AG08395 (cell line): ENCODE measurements around the gene CTBP1.

Source experiments
- DNase-seq: peaks from one replicate; pipeline ENCODE4 v3.0.0; 2012; ENCODE audit warnings: mixed read lengths, low spot score

Gene CTBP1

DNA sequence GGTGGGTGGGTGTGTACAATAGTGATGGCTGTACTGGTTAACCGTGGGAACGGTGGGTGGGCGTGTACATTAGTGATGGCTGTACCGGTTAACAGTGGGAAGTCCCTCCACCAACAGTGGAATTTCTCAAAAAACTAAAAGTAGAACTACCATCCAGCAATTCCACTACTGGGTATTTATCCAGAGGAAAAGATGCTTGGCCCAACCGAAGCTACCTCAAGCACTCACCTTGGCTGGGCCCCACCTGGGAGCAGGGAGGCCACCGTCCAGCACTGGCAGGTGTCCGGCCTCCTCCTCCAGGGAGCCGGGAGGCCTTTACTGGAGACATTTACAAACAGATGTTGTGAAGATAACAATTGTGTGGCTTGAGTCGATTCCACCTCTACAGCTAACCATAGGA is 34.8 kb upstream of the CTBP1 start:
- no peak for DNase-seq

DNA sequence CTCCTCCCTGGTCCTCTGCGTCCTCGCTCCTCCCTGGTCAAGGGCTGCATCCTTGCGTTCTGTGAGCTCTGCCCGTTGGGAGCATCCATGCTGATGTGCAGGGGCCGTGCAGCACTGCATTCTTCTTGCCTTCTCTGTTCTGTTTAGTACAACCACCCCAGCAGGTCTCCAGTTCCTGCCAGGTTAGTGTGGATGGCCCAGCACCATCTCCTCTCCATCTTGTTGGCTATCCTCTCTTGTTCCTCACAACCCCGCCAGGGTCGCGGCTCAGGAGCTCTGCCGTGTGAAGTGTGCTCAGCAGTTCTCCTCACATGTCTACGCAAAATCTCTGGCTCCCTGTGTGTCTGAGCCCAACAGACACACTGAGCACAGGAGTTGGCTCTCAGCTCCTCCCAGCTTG is 30.3 kb upstream of the CTBP1 start:
- DNase-seq = no peak

DNA sequence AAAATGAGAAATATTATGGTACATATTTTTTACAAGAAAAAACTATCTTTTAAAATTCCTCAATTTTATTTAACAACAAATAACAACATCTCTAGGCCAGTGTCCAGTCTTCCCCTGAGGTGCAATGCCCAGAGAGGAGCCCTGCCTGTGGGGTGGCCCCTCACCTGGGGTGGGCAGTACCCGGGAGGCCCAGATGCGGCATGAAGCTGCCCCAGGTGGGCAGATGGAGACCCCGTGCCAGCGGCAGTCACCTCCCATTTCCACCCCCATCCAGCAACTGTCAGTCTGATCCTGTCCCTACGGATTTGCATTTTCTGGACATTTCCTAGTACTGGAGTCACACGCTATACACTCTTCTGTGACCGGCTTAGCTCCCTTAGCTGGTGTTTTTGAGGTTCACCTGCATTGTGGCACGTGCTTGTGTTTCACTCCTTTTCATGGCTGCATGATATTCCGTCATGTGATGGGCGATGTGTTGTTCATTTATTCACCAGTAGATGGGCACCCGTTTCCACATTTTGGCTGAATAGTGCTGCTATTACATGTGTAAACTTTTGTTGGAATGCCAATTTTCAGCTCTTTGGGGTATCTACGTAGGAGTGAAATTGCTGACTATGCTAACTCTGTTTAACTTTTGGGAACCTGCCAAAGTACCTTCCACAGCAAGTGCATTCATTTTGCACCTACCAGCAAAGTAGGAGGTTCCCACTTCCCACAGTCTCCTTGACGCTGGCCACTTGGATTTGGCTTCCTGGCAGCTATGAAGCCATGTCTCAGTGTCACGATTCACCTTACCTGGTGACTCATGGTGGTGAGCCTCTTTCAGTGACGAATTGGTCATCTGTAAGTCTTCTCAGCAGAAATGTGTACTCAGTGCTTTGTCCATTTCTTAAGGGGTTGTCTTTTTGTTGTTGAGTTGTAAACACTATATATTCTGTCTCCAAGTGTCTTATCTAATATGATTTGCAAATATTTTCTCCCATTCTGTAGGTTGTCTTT is 29.0 kb upstream of the CTBP1 start:
- DNase-seq = peak; percentile 33

GRCh38 chr4:1276984-1277383 is 28.1 kb upstream of the CTBP1 start:
- no peak for DNase-seq

DNA sequence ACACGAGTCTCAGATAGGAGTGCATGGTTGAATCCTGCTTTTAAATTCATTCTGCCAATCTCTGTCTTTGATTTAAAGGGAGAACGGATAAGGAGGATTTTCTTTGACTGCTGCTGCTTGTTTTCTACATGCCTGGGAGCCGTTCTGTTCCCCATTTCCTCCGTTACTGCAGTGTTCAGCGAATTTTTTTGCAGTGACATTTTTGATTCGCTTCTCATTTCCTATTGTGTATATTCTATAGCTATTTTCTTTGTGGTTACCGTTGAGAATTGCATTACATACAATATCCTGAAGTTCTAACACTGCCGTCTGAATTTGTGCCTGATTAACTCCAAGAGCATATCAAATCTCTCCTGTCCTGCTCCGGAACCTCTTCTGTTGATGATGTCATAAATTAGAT is 25.9 kb upstream of the CTBP1 start:
- DNase-seq = no peak

GRCh38 chr4:1271686-1272085 is 22.8 kb upstream of the CTBP1 start:
- no peak for DNase-seq

- DNase-seq = no peak
These were observed 20.3 kb upstream of the CTBP1 start for GRCh38 chr4:1269209-1269608.

GRCh38 chr4:1266881-1267763 is 18.2 kb upstream of the CTBP1 start:
- no peak for DNase-seq

GRCh38 chr4:1265351-1265750 is 16.4 kb upstream of the CTBP1 start:
- no peak for DNase-seq

GRCh38 chr4:1264942-1265341 is 16.0 kb upstream of the CTBP1 start:
- no peak for DNase-seq

GRCh38 chr4:1261107-1261928 is 12.4 kb upstream of the CTBP1 start:
- DNase-seq = no peak

GRCh38 chr4:1260418-1261106 is 11.6 kb upstream of the CTBP1 start:
- DNase-seq = no peak

- no peak for DNase-seq
These were observed 11.0 kb upstream of the CTBP1 start for GRCh38 chr4:1259966-1260365.

GRCh38 chr4:1258457-1258856 is 9.5 kb upstream of the CTBP1 start:
- no peak for DNase-seq

DNA sequence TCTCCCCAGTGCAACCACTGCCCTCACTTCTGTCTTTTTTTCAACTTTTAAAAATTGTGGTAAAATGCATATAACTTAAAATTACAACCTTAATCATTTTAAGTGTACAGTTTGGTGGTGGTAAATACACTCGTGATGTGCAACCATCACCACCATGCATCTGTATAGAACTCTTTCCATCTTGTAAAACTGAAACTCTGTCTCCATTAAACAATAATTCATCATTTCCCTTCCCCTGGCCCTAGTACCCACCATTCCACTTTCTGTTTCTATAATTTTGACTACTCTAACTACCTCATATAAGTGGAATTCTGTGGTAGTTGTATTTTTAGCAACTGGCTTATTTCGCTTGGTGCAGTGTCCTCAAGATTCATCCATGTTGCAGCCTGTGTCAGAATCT is 6.8 kb upstream of the CTBP1 start:
- DNase-seq = no peak

DNA sequence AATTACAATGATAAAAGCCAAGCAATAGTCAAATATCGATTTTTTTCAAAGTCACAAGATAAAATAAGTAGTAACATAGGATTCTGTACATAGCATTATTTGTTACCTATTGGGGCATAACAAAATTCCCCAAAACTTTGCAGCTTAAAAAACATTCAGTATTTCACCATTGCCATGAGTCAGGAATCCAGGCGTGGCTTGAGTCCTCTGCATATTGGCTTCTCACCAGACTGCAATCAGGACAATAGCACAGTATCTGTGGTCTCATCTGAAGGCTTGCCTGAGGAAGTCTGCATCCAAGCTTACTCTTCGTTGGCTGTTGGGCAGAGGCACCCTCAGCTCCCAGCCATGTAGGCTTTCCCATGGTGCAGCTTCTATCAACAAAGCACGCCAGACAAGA is 6.2 kb upstream of the CTBP1 start:
- no peak for DNase-seq

GRCh38 chr4:1253831-1254230 is 4.9 kb upstream of the CTBP1 start:
- no peak for DNase-seq

- DNase-seq = no peak
These were observed 4.1 kb upstream of the CTBP1 start for GRCh38 chr4:1252928-1253492.

DNA sequence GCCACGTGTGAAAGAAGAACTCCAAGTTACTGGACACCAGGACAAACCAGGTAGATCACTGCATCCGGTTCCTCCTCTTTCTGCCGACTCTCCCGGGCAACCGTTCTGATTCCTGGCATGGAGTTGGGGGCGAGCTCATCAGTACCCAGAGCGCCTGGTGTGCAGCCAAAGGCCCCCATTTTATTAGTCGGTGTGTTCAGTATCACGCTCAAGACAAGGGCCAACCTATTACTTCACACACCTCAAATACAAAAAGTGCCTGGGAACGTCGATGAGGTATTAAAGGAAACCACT is 2.8 kb upstream of the CTBP1 start:
- DNase-seq = no peak

GRCh38 chr4:1250921-1251772 is 2.2 kb upstream of the CTBP1 start:
- no peak for DNase-seq

GRCh38 chr4:1250527-1250812 is 1.5 kb upstream of the CTBP1 start:
- DNase-seq = no peak
